HG03354 (cell line): Measurements from ENCODE around the gene MBOAT7.

ENCODE experiments used
- ATAC-seq: cut with Tn5 transposase; IDR thresholded peaks from one replicate; pipeline ENCODE4 v1.9.1; 2021; ENCODE audit warnings: mild to moderate bottlenecking; ENCODE audit not compliant: unreplicated experiment, poor library complexity, severe bottlenecking

Gene MBOAT7

GRCh38 chr19:54169149-54169740 is 20.1 kb downstream of the MBOAT7 start:
- ATAC-seq, result no peak

DNA sequence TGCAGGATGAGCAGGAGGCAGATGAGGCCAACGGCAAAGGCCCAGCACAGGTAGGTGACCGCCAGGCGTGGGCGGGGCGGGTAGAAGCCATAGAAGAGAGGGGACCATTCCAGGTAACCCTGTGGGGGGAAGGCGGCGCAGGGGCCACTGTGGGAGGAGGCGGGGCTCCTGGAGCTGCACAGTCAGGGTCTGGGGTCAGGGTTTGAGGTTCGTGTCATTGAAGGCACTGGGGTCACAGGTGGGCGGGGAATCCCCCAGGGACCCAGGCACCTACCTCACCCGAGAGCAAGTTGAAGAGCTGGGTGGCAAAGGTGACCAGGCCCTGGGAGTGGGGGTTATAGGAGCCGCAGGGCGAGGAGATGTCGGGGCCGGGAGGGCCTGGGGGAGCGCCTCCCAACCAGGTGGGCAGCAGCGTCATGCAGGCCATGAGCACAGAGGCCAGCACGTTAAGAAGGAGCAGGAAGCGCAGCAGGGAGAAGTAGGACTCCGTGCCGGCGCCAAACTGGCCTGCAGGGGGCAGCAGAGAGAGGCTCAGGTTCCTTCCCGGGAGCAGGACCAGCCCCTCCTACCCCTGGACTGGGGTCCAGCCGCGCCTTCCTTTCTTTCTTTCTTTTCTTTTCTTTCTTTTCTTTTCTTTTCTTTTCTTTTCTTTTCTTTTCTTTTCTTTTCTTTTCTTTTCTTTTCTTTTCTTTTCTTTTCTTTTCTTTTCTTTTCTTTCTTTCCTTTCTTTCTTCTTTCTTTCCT is 21.0 kb downstream of the MBOAT7 start:
- ATAC-seq, result peak; percentile 59

DNA sequence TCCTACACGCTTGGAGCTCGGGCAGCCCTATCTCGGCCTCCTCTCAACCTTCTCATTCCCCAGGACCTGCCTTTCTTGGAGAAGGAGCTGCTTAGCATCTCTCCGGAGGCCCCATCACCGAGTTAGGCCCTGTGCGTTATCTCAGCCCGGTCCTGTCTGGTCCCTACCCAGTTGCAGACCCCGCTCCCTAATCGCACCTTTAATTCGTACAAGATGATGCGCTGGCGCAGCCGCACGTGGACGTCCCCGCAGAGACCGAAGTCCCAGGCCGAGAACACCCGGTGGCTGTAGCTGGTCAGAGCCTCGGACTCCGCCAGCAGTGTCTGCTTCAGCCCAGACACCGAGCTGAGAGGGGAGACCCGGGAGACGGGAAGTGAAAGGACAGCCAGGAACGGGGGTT is 24.2 kb downstream of the MBOAT7 start:
- no peak for ATAC-seq

GRCh38 chr19:54164369-54165068 is 24.9 kb downstream of the MBOAT7 start:
- no peak for ATAC-seq

GRCh38 chr19:54162884-54163283 is 26.5 kb downstream of the MBOAT7 start:
- no peak for ATAC-seq

DNA sequence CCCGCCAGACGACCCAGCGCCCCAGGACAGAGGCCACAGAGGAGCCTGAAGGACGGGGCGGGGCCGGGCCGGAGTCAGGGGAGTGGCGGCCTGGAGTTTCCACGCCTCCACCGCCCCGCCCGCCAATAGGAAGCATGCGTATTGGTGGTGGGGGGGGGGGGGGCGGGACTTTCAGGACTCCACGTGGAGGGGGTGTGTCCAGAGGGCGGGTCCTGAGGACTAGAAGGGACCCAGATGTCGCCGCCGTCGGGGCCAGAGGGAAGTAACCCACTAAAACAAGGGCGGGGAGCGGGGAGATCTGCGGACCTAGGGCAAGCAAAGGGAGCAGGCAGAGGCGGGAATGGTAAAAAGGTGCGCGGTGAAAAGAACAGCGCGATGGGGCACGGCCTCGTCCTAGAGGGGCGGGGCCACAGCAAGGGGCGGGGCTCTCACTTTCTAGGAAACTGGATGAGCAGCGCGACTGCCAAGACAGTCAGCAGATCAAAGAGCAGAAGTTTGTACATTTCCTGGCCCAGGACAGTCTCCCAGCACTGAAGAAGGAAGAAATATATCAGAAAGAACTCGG is 27.1 kb downstream of the MBOAT7 start:
- no peak for ATAC-seq

DNA sequence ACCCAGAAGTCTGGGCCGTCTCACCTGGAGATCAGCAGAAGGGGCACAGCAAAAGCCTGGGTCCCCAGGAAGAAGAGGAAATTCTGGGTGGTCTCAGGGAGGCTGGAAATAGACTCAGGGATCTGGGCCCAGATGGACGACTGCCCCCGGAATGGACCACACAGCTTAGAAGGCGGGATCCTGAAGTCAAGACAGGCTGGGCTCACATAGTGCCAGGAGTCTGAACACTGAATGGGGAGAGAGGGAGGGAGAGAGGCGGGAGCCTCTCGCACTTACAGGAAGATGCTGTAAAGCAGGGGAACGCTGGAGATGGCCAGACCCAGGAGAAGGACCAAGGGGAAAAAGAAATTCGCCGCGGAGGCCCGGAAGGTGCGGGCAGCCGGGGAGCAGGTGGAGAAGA is 28.5 kb downstream of the MBOAT7 start:
- no peak for ATAC-seq

DNA sequence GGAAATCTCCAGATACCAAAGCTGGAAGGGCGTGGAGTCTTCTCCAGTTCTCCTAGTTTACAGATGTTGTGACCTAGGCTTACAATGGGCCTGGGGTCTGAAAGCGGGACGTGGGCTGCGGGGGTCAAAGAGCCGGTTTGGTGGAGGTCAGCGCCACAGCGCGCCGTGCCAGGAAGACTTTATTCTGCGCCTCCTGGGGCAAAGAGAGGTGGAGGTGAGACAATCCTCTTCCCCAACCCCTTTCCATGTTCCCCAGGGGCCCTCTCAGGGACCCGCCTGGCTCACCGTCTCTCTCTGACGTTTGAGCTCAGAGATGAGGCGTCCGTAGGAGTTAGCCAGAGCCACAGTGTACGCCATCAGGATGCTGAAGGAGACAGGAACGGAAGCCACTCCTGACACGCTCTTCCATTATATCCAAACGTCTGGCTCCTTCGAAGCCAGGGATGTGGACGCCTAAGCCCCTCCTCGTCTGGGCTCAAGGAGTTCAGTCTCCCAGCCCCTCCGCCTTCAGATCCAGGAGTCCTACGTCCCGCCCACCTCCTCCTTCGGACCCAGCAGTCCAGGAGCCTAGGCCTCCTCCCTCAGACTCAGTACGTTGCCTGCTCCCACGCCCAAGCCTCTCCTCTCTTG is 29.1 kb downstream of the MBOAT7 start:
- ATAC-seq, result peak; percentile 0

- peak; percentile 91 for ATAC-seq
These were observed 29.8 kb downstream of the MBOAT7 start, which contains the start of gene LENG1 for GRCh38 chr19:54159352-54160181. TSS of gene LENG1 (minus strand) at chr19:54159721. CDS start at chr19:54159695, 26 bp downstream.

GRCh38 chr19:54158812-54159351 is 30.5 kb downstream of the MBOAT7 start:
- ATAC-seq, result no peak

GRCh38 chr19:54156953-54157352 is 32.4 kb downstream of the MBOAT7 start:
- ATAC-seq, result no peak

DNA sequence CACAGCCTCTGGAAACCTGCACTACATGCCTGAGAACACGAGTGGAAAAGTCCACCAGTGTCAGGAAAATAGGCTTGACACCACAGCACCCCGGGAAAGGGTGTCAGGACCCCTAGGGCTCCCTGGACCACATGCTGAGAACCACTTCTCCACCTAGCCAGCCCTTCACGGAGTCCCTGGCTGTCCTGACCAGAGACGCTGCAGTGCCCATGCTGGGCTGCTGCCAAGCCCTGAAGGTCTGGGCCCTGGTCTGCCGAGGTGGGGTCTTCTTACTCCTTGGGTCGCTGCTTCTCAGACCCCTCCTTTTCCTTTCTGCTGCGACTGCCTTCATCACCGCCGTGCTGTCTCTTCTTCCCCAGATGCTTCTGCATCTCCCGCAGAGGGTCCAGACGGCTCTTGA is 32.9 kb downstream of the MBOAT7 start:
- ATAC-seq, result no peak

DNA sequence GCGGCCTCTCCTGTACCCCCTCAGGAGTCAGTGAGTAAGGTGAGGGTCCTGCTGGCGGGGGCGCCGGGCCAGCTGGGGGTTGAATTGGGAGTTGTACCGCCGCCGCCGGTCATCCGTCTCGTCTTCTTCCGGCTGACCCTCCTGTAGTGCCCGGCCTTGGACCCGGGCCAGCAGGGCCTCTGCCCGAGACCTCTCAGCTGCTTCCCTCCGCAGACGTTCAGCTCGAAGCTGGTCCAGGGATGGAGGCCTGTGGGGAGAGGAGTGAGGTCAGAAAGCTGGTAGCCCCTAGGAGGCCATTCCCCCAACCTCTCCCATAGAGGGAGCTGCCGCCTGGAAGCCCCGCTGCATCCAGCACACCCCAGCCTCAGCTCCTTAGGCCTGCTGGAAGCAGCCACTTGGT is 33.7 kb downstream of the MBOAT7 start:
- ATAC-seq, result no peak

DNA sequence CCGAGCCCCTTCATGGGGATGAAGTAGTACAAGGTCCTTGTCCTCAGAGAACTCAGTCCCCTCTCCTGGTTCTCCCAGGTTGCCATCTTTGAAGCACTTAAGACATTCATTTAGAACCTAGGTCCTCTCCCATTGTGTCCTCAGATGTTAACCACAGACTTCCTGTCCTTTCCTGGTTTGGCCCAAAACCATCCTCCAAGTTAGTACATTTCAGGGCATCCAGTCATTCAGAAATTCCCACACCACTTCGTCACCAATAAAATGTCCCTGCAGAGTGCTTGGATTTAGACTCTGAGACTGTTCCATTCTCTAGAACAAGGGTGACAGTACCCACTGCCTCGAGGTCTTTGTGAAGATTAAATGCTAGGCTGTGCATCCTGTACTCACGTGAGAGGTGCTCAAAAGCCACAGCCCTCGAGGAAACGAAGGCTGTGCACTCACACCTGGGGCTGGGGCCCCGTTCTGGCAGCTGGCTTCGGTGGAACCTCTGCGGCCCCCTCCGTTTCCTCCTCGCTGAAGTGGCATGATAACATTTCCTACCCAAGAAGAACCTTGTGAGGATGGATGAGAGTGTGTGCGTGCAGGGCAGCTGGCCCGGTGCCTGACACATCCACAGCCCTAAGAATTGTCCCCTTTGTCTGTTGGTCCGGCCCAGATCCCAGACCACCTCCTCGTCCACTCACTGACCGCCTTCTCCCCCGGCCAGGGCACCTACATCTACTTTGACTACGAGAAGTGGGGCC is 34.6 kb downstream of the MBOAT7 start:
- no peak for ATAC-seq

- ATAC-seq, result no peak
These were observed 35.6 kb downstream of the MBOAT7 start for GRCh38 chr19:54153731-54154326.

DNA sequence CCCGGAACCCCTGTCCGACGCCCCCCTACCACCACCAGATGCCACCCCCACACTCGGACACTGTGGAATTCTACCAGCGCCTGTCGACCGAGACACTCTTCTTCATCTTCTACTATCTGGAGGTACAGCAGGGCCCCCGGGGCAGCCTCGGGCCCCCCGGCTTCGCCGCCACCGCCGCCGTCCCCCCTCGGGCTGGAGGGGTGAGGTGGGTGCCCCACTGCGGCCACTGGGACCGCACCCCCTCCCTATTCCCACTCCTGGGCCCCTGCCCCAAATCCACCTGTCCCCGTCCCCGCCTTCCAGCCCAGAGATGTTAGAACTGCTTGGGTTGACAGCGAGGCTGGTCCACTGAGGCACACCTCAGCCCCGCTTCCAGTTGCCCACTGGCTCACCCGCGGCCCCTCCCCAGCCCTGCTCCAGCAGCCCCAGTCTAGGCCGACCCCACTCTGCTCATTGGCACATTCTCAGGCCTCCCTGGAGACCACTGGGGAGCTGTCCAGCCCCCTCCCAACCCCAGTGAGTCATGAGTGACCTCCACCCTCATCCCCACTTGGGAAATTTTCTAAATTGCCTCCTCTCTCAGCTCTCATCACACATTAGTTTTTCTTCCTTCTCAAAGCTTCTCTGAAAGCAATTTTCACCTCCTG is 36.4 kb downstream of the MBOAT7 start:
- ATAC-seq, result no peak

GRCh38 chr19:54152267-54152666 is 37.1 kb downstream of the MBOAT7 start:
- ATAC-seq, result no peak
